K562 (cell line): ENCODE data around the gene UQCR11. TPM values are rescaled to one million over a fixed set of nuclear protein-coding genes. Genes with fewer than 3 reads are reported as not detected.

Experiments
- ATF4 ChIP-seq: fragments of 450-650 bp; formaldehyde crosslinking; IDR thresholded peaks from 2 replicates; pipeline ENCODE4 v1.4.0; 2022; ENCODE audit warnings: mild to moderate bottlenecking, moderate library complexity
- CSDE1 ChIP-seq, 2 experiments: fragments of 450-650 bp; IDR thresholded peaks; 2 replicates each; pipeline ENCODE4 v1.6.1; 2016; ENCODE audit warnings: mild to moderate bottlenecking in 1 of 2
- ERF ChIP-seq: fragments of 450-650 bp; formaldehyde crosslinking; IDR thresholded peaks from 2 replicates; pipeline ENCODE4 v1.4.0; 2020; ENCODE audit warnings: mild to moderate bottlenecking, mixed read lengths
- FOSL1 ChIP-seq: fragments of 200-800 bp; sonication (Bioruptor generic); conservative IDR thresholded peaks from 2 replicates; pipeline ENCODE4 v1.6.1; 2016; ENCODE audit warnings: missing genetic modification characterization, missing compliant biosample characterization
- HDAC3 ChIP-seq: fragments of 450-650 bp; IDR thresholded peaks from 2 replicates; pipeline ENCODE4 v1.6.1; 2018; ENCODE audit warnings: borderline replicate concordance, mild to moderate bottlenecking, moderate library complexity; ENCODE audit not compliant: partially characterized antibody
- HMGN3 ChIP-seq: IDR thresholded peaks from 2 replicates; pipeline ENCODE4 v1.6.1; 2011; ENCODE audit warnings: borderline replicate concordance, low read depth, mild to moderate bottlenecking, mixed read lengths, low read length; ENCODE audit not compliant: insufficient read length; ENCODE audit errors: extremely low read depth
- IRF9 ChIP-seq: fragments of 450-650 bp; IDR thresholded peaks from 2 replicates; pipeline ENCODE4 v1.6.1; 2016; ENCODE audit warnings: missing biosample characterization, missing genetic modification characterization
- NR4A1 ChIP-seq, 2 experiments: fragments of 250-450 bp in 1 of 2; fragments of 450-650 bp in 1 of 2; sonication (Bioruptor Pico) in 1 of 2; IDR thresholded peaks; 2 replicates each; pipeline versions ENCODE4 v1.4.0 to v1.6.1; 2016 to 2020; ENCODE audit warnings: mild to moderate bottlenecking in 2 of 2, missing compliant biosample characterization in 1 of 2, missing genetic modification characterization in 1 of 2, moderate library complexity in 1 of 2
- PURB ChIP-seq: sonication (generic); formaldehyde crosslinking; IDR thresholded peaks from 2 replicates; pipeline ENCODE4 v1.9.0; 2021; ENCODE audit warnings: low read depth, mild to moderate bottlenecking, missing genetic modification reagents
- SIN3B ChIP-seq: fragments of 450-650 bp; IDR thresholded peaks from 2 replicates; pipeline ENCODE4 v1.6.1; 2017; ENCODE audit warnings: low read depth, mild to moderate bottlenecking, moderate library complexity
- SNIP1 ChIP-seq: fragments of 450-650 bp; IDR thresholded peaks from 2 replicates; pipeline ENCODE4 v1.7.1; 2017; ENCODE audit warnings: low read depth, mild to moderate bottlenecking
- SRSF3 ChIP-seq: fragments of 200-400 bp; formaldehyde crosslinking; IDR thresholded peaks from 2 replicates; pipeline ENCODE4 v1.6.1; 2016; ENCODE audit warnings: mild to moderate bottlenecking, low read length, moderate library complexity; ENCODE audit not compliant: insufficient read depth
- STAG1 ChIP-seq: sonication (generic); formaldehyde crosslinking; IDR thresholded peaks from 2 replicates; pipeline ENCODE4 v1.5.0; 2020; ENCODE audit warnings: missing genetic modification reagents, borderline replicate concordance
- ZNF609 ChIP-seq: sonication (generic); formaldehyde crosslinking; IDR thresholded peaks from 2 replicates; pipeline ENCODE4 v1.8.1; 2023; ENCODE audit warnings: missing genetic modification reagents, mild to moderate bottlenecking, borderline replicate concordance
- polyA plus RNA-seq, 8 experiments: library from polyadenylated mRNA; depleted of rRNA in 4 of 8; stranded (reverse) in 5 of 8; unstranded in 3 of 8; fragments of >200 nt; fragmentation: Nextera tagmentation in 2 of 8; fragmentation: Illumina TruSeq in 1 of 8; extraction: Ambion mirVana in 2 of 8; extraction: Trizol in 1 of 8; gene quantifications; 2 replicates each; pipeline versions ENCODE4 v1.2.1 to v1.2.3, GENCODE V29; 2011 to 2014; ENCODE audit warnings: inconsistent platforms in 1 of 8, missing spikeins in 1 of 8
- total RNA-seq, 7 experiments: library from RNA; depleted of rRNA in 6 of 7; stranded (reverse); fragments of >200 nt in 6 of 7; fragmentation: Illumina TruSeq in 2 of 7; extraction: Trizol in 2 of 7; gene quantifications; 2 replicates each; pipeline versions ENCODE4 v1.2.1 to v1.2.3, GENCODE V29; 2011 to 2021; ENCODE audit warnings: low replicate concordance in 1 of 7
- TF ChIP-seq, protein P1 (sequence below): sonication (generic); formaldehyde crosslinking; IDR thresholded peaks from 2 replicates; pipeline ENCODE4 v1.8.0; 2022; ENCODE audit warnings: missing genetic modification reagents, mild to moderate bottlenecking, moderate library complexity, borderline replicate concordance

Gene UQCR11
- total and polyA plus RNA-seq, 9 of the 15 experiments (the other 6 are each of a cell fraction or from before 2014, with no cell fraction given), result 57.6 to 394 (median 259) TPM

GRCh38 chr19:1652471-1653299 lies 47.4 kb upstream of the UQCR11 start, which contains the start of gene TCF3 (continued):
- TF ChIP-seq, protein P1, sequence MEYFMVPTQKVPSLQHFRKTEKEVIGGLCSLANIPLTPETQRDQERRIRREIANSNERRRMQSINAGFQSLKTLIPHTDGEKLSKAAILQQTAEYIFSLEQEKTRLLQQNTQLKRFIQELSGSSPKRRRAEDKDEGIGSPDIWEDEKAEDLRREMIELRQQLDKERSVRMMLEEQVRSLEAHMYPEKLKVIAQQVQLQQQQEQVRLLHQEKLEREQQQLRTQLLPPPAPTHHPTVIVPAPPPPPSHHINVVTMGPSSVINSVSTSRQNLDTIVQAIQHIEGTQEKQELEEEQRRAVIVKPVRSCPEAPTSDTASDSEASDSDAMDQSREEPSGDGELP (CRISPR knock-in tag), result peak; percentile 72; the same call in 1 of the 2 replicates
- TF ChIP-seq SIN3B (peak; percentile 67; the same call in 1 of the 2 replicates), ATF4 (peak; percentile 83), SRSF3 (no peak), STAG1 (CRISPR knock-in tag) (no peak), HDAC3 (no peak), ERF (CRISPR knock-in tag) (no peak), NR4A1 (CRISPR knock-in tag; IDR thresholded peaks at IDR 0.05) (no peak), NR4A1 (tag; IDR thresholded peaks at IDR 0.05) (no peak), HMGN3 (peak; percentile 83), PURB (no peak), IRF9 (tag) (peak; percentile 71), ZNF609 (CRISPR knock-in tag) (no peak), CSDE1 (IDR thresholded peaks at IDR 0.05) (peak in 1 of 2 experiments; percentile 47; a peak in 1 of 4 replicates), FOSL1 (tag) (peak; percentile 82), SNIP1 (no peak)
